ENCODE measurements around the gene APP.

- TF ChIP-seq, protein P1, sequence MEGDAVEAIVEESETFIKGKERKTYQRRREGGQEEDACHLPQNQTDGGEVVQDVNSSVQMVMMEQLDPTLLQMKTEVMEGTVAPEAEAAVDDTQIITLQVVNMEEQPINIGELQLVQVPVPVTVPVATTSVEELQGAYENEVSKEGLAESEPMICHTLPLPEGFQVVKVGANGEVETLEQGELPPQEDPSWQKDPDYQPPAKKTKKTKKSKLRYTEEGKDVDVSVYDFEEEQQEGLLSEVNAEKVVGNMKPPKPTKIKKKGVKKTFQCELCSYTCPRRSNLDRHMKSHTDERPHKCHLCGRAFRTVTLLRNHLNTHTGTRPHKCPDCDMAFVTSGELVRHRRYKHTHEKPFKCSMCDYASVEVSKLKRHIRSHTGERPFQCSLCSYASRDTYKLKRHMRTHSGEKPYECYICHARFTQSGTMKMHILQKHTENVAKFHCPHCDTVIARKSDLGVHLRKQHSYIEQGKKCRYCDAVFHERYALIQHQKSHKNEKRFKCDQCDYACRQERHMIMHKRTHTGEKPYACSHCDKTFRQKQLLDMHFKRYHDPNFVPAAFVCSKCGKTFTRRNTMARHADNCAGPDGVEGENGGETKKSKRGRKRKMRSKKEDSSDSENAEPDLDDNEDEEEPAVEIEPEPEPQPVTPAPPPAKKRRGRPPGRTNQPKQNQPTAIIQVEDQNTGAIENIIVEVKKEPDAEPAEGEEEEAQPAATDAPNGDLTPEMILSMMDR (conservative IDR thresholded peaks at IDR 0.05; ENCODE audit: low read depth, low read length), result no peak
- no peak for TF ChIP-seq EZH2 (IDR thresholded peaks at IDR 0.05; ENCODE audit: low read length, unreplicated experiment)
- no peak for TF ChIP-seq EZH2phosphoT487 (IDR thresholded peaks at IDR 0.05; ENCODE audit: borderline replicate concordance, low read length)
Observed at GRCh38 chr21:26003404-26003803, 167.2 kb downstream of the APP start.

Measured in PC-3 (cell line).